Body of pancreas (tissue), 4 donors: ENCODE measurements around the gene RHEX. TPM values are rescaled to one million over a fixed set of nuclear protein-coding genes. Genes with fewer than 3 reads are reported as not detected.
A peak's percentile ranks its signal among the peaks of the same experiment; 100 is the strongest.

Experiments used
- ATAC-seq: fragments of 150-250 bp; one replicate; pipeline ENCODE4 v1.9.1; 2016
- DNase-seq, 4 donors: peaks; one replicate each; pipeline ENCODE4 v3.0.0-alpha.2; 2019
- H3K27ac ChIP-seq, 4 donors: fragments of 200-600 bp; sonication (generic); 1 replicate in 3 of 4; 2 replicates in 1 of 4; pipeline versions ENCODE4 v1.5.1 to v1.6.1; 2016 to 2019; ENCODE audit warnings: mild to moderate bottlenecking in 1 of 4, mixed read lengths in 1 of 4, moderate library complexity in 1 of 4
- H3K27me3 ChIP-seq, 2 donors: fragments of 200-600 bp; sonication (generic); one replicate each; pipeline ENCODE4 v1.6.0; 2016; ENCODE audit warnings: mild to moderate bottlenecking in 1 of 2
- H3K36me3 ChIP-seq, 2 donors: fragments of 200-600 bp; sonication (generic); replicated peaks in 1 of 2; 2 replicates each; pipeline ENCODE4 v1.5.1; 2016; ENCODE audit warnings: low read depth in 2 of 2; ENCODE audit not compliant: insufficient read depth in 1 of 2
- H3K4me1 ChIP-seq: fragments of 200-600 bp; sonication (generic); one replicate; pipeline ENCODE4 v1.6.0; 2016
- H3K4me3 ChIP-seq, 2 donors: fragments of 200-600 bp; sonication (generic); 1 replicate in 1 of 2; 2 replicates in 1 of 2; pipeline ENCODE4 v1.5.1; 2016 to 2019
- H3K9me3 ChIP-seq, 3 donors: fragments of 200-600 bp; sonication (generic); 1 replicate in 2 of 3; 2 replicates in 1 of 3; pipeline ENCODE4 v1.5.1; 2016
- POLR2A ChIP-seq, 3 donors: fragments of 450-650 bp; IDR thresholded peaks; one replicate each; pipeline ENCODE4 v1.6.1; 2016; ENCODE audit warnings: antibody characterized with exemption in 3 of 3, mild to moderate bottlenecking in 2 of 3
- WGBS, 2 donors: methylation state at CpG; one replicate each; pipeline ENCODE4 v1.1.5; 2017; 5-methylcytosine and 5-hydroxymethylcytosine counted together
- intact Hi-C: fragments of 100-400 bp; cut with DNase I; formaldehyde crosslinking; loops from one replicate; pipeline ENCODE4 v1.15.1; 2023
- total RNA-seq, 2 donors: library from RNA; depleted of rRNA; stranded (reverse); fragments of >200 nt; gene quantifications; one replicate each; pipeline ENCODE4 v1.1.0, GENCODE V29; 2016
- TF ChIP-seq, protein P1 (sequence below), 7 experiments: fragments of 450-650 bp in 4 of 7; fragments of 200-600 bp in 3 of 7; sonication (generic) in 3 of 7; IDR thresholded peaks; one replicate each; pipeline ENCODE4 v1.5.1; 2016 to 2019; ENCODE audit warnings: antibody characterized with exemption in 7 of 7

The RHEX gene
- total RNA-seq, 2 donors from 2014 or later = 0.52 TPM; not detected in 1

- DNase-seq = no peak
- WGBS, 2 donors = 70 to 73% methylated on average over 4 of the region's 4 CpGs
- Histone ChIP-seq H3K4me3 (no peak overlapping the region), H3K27ac (no peak overlapping the region), H3K4me1 (peaks cover 6% of the 10 kb centered on the region), H3K27me3 (no peaks in the 10 kb centered on the region), H3K36me3 (no peaks in the 10 kb centered on the region), H3K9me3 (no peaks in the 10 kb centered on the region)
- TF ChIP-seq, protein P1, sequence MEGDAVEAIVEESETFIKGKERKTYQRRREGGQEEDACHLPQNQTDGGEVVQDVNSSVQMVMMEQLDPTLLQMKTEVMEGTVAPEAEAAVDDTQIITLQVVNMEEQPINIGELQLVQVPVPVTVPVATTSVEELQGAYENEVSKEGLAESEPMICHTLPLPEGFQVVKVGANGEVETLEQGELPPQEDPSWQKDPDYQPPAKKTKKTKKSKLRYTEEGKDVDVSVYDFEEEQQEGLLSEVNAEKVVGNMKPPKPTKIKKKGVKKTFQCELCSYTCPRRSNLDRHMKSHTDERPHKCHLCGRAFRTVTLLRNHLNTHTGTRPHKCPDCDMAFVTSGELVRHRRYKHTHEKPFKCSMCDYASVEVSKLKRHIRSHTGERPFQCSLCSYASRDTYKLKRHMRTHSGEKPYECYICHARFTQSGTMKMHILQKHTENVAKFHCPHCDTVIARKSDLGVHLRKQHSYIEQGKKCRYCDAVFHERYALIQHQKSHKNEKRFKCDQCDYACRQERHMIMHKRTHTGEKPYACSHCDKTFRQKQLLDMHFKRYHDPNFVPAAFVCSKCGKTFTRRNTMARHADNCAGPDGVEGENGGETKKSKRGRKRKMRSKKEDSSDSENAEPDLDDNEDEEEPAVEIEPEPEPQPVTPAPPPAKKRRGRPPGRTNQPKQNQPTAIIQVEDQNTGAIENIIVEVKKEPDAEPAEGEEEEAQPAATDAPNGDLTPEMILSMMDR (IDR thresholded peaks at IDR 0.05) = no peak
- TF ChIP-seq POLR2A (IDR thresholded peaks at IDR 0.05) = no peak
- intact Hi-C loops = no loop called here
- no peak for ATAC-seq
Observed at GRCh38 chr1:206006946-206007345, 46.0 kb upstream of the RHEX start.

GRCh38 chr1:206010060-206010459 lies 42.9 kb upstream of the RHEX start:
- Histone ChIP-seq H3K27me3 (no peaks in the 10 kb centered on the region), H3K4me3 (no peak overlapping the region), H3K36me3 (no peaks in the 10 kb centered on the region), H3K4me1 (no peaks in the 10 kb centered on the region), H3K9me3 (no peaks in the 10 kb centered on the region), H3K27ac (no peak overlapping the region)
- TF ChIP-seq, protein P1 (IDR thresholded peaks at IDR 0.05) = no peak
- TF ChIP-seq POLR2A (IDR thresholded peaks at IDR 0.05) = no peak
- intact Hi-C loops = no loop called here
- DNase-seq (no peak), ATAC-seq (no peak)
- WGBS, 2 donors = 50 to 66% methylated on average over 5 of the region's 5 CpGs

DNA sequence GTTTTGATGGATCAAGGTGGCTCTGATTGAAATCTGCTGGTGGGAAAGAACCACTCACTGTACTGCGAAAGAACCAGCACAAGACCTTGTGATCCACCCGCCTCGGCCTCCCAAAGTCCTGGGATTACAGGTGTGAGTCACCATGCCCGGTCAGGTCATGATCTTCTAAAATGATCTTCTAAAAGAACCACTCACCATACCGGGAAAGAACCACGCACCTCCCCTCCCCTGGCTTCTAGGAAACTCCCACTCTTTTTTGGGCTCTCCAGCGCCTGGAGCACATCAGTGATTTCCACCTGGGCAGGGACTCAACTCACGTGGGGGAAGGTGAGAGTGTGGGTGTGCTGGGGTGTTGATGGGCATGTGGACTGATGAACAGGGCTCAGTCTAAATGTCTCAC lies 41.9 kb upstream of the RHEX start:
- Histone ChIP-seq H3K4me1 (no peaks in the 10 kb centered on the region), H3K27me3 (no peaks in the 10 kb centered on the region), H3K4me3 (no peak overlapping the region), H3K9me3 (no peaks in the 10 kb centered on the region), H3K27ac (no peak overlapping the region), H3K36me3 (no peaks in the 10 kb centered on the region)
- 85 to 88% methylated on average over 8 of the region's 8 CpGs for WGBS, 2 donors
- ATAC-seq (no peak), DNase-seq (no peak)
- TF ChIP-seq POLR2A (IDR thresholded peaks at IDR 0.05) = no peak
- TF ChIP-seq, protein P1 (IDR thresholded peaks at IDR 0.05) = no peak
- intact Hi-C loops = no loop called here

DNA sequence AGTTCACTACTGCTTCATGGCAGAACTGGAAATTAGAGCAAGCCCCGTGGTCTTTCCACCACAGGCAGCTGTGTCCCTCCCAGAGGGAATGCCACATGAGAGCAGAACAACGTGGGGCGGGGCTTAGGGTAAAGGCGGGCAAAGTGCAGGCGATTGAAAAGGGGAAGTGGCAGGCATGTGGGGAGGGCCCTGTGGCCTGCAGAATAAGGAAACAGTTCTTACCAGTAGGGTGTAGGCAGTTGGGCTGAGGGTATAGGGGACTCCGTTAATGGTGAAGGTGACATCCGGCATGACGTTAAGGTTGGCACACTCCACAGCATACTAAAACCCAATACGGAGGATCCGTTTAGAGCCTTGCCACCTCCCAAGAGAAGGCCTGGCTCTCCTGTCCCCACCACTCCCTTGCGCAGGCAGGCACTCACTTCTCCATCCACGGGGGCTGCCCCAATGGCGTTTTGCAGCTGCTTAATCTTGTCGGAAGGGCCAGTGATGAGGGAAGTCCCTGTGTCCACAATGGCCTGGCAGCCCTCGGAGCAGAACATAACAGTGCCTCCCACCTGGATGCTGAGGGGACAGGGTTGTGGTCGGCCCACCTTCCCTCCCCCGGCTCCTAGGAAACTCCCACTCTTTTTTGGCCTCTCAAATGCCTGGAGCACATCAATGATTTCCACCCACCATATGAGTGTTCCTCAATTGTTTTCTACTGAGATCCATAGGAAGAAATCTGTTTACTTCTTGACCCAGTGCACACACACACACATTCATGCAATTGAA lies 40.7 kb upstream of the RHEX start:
- ATAC-seq (peak; percentile 60), DNase-seq (peak in 3 of 4 donors; percentile 43 to 84 (median 62))
- Histone ChIP-seq H3K9me3 (no peaks in the 10 kb centered on the region), H3K27ac (peak overlapping the region in 1 of 4 donors; percentile 58), H3K4me1 (no peaks in the 10 kb centered on the region), H3K36me3 (no peaks in the 10 kb centered on the region), H3K27me3 (no peaks in the 10 kb centered on the region), H3K4me3 (no peak overlapping the region)
- TF ChIP-seq POLR2A (IDR thresholded peaks at IDR 0.05) = peak in 1 of 3 donors; percentile 32
- TF ChIP-seq, protein P1 (IDR thresholded peaks at IDR 0.05) = no peak
- 59 to 70% methylated on average over 14 to 17 of the region's 17 CpGs for WGBS, 2 donors
- intact Hi-C loops = no loop called here
